ENCODE data around the gene KLRG1.

The KLRG1 gene

DNA sequence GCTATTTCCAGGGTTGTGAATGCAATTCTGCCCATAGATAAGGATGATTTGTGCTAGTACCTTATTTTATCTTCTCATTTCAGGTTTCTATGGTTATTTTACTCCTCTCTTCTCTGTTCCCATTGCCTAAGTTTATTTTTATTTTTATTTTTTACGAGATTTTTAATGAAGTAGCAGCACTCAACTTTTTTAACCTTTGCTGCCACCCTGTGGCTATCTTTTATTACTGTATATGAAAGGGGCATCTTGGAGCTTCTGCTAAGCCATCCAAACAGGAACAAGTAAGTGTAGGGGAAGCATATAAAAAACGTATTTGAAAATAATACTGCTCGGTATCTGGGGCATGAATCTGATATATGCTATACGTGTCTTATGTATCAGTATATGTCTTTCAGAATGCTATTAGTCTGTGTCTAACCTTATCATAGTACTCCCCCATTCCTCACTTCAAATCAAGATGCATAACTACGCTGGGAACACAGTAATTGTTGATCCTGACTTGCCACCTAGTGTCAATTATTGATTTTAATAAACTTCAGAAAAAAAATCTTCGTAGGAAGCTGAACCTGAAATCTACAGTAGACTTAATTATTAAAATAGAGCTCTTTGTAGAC lies 60.3 kb downstream of the KLRG1 start:
- TF ChIP-seq, protein P1, sequence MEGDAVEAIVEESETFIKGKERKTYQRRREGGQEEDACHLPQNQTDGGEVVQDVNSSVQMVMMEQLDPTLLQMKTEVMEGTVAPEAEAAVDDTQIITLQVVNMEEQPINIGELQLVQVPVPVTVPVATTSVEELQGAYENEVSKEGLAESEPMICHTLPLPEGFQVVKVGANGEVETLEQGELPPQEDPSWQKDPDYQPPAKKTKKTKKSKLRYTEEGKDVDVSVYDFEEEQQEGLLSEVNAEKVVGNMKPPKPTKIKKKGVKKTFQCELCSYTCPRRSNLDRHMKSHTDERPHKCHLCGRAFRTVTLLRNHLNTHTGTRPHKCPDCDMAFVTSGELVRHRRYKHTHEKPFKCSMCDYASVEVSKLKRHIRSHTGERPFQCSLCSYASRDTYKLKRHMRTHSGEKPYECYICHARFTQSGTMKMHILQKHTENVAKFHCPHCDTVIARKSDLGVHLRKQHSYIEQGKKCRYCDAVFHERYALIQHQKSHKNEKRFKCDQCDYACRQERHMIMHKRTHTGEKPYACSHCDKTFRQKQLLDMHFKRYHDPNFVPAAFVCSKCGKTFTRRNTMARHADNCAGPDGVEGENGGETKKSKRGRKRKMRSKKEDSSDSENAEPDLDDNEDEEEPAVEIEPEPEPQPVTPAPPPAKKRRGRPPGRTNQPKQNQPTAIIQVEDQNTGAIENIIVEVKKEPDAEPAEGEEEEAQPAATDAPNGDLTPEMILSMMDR (IDR thresholded peaks at IDR 0.05; ENCODE audit: low read depth, low read length, missing control alignments): peak; percentile 31
- no peak overlapping the region for H3K4me3 ChIP-seq (ENCODE audit: low read depth, low read length)
- no peak for DNase-seq (ENCODE audit: low read depth)

DNA sequence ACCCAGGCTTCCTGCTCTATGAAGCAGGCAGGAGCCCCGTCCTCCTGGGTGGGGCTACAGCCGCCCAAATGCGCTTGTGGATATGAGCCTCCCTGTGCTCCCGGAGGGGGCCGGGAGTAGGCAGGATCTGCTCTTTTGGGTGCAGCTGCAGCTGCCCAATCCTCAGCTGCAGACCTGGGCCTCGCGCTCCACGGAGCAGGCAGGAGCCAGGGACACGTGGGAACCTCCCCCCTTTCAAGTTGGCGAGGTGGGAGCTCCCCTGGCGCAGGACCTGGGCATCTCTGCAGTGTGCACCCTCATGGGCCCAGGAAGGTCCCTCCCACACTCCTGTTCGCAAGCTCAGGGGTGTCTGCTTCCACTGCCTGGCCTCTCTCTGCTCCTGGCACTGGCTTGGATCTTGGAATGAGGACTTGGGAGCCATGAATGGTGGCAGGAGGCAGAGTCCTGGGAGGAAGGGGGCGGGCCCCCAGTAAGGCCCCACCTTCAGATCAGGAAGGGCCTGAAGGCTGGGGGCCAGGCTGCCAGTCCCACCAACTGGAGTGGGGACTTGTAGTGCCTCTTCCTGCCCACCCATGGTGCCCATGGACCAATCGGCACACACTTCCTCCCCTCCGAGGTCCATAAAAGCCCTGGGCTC lies 61.3 kb downstream of the KLRG1 start:
- H3K4me3 ChIP-seq (ENCODE audit: low read depth, low read length): no peak overlapping the region
- TF ChIP-seq, protein P1 (IDR thresholded peaks at IDR 0.05; ENCODE audit: low read depth, low read length, missing control alignments): no peak
- no peak for DNase-seq (ENCODE audit: low read depth)

DNA sequence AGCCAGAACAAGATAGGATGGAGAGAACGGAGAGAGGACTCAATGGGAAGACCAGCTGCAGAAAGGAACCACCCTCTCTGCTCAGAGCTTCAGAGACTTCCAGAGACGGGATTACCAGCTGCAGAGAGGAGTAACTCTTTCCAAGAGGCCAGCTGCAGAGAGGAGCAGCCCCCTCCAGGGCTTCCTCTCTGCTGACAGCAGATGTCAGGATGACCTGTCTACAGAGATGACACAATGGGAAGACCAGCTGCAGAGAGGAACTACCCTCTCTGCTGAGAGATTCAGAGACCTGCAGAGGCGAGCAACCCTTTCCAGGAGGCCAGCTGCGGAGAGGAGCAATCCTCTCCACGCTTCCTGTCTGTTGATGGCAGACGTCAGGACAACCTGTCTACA lies 61.8 kb downstream of the KLRG1 start:
- H3K4me3 ChIP-seq (ENCODE audit: low read depth, low read length): no peak overlapping the region
- TF ChIP-seq, protein P1 (IDR thresholded peaks at IDR 0.05; ENCODE audit: low read depth, low read length, missing control alignments): no peak
- no peak for DNase-seq (ENCODE audit: low read depth)

DNA sequence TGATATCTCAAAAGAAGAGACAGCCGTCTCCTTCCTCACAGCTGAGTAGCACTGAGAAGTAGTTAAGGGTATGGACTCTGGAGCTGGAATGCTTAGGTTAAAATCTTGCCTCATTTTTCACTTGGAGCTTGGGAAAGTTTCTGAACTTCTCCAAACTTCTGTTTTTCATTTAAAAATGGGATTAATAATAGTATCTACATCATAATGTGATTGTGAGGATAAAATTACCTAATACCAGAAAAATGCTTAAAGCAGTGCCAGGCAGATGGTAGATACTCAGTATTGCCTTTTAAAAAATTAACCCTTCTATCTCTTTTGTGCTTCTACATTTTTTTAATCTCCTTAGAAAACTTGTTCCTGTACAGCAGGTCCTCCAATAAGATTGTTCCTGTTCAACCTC lies 63.3 kb downstream of the KLRG1 start:
- TF ChIP-seq, protein P1 (IDR thresholded peaks at IDR 0.05; ENCODE audit: low read depth, low read length, missing control alignments): no peak
- DNase-seq (ENCODE audit: low read depth): no peak
- H3K4me3 ChIP-seq (ENCODE audit: low read depth, low read length): no peak overlapping the region
